GM18907 (cell line): ENCODE results near the gene SUPT5H.

Source experiments
- ATAC-seq: cut with Tn5 transposase; IDR thresholded peaks from one replicate; pipeline ENCODE4 v1.9.1; 2021; ENCODE audit warnings: mild to moderate bottlenecking, moderate library complexity; ENCODE audit not compliant: unreplicated experiment

Gene SUPT5H

GRCh38 chr19:39445196-39446111, at the start of gene SUPT5H:
TSS of gene SUPT5H (plus strand) at chr19:39445582. CDS start at chr19:39445891, 309 bp downstream.
- peak; percentile 84 for ATAC-seq

DNA sequence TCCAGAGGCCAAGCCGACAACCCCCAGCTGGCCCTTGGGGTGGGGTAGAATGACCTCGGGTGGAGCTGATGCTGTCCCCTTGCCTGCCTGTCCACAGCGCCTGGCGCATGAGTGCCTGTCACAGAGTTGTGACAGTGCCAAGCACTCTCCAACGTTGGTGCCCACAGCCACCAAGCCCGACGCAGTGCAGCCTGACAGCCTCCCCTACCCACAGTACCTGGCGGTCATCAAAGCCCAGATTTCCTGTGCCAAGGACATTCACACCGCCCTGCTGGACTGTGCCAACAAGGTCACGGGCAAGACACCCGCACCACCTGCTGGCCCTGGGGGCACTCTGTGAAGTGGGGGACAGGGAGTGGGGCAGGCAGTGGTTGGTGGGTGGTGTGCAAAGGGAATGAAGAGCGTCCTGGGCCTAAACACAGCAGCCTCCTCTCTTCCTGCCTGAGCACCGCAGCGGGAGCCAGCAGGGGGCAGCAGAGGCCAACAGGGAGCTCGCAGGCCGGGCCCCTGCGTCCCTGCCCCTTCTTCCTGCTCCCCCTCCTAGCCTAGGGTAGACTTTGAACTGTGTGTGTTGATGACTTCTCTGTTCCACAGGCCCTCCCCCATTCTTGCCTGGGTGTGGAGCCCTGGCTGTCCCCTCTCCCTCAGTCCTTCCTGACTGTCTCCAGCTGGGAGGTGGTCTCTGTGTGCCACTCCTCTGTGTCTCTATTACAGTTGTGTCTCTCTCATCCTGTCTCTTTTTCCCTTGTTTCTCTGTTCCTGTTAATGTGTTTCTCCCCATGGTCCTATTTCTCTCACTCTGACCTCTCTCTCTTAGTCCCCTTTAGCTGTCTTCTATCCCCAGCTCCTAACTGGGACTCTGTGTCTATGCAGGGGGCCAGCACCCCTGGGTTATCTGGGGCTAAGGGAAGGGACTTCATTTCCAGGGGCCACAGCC, 47.8 kb upstream of the SUPT5H start:
- ATAC-seq = peak; percentile 36

DNA sequence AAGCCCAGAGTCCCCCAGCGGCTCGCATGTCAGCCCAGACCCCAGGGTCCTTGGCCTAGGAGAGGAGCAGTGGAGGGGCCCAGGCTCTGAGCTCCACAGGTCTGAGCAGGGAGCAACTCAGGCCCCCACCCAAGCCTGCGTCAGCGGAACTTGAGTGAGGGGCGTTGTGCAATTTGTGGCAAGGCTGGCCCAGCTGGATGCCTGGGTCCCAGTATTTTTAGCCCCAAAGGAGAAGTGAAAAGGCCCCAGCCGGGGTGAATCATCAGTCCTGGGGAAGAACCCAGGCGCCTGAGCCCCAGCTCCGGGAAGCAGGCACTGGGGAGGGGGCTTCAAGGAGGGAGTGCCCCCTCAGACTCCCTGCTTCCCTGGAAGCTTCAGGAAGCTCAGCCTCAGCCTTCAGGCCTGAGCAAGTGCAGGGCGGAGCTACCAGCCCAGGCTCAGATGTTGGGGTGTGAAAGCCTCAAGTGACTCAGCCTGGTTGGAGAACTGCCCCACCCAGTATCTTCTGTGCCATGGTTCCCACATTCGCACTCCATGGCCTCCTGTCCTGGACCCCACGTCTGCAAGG, 47.0 kb upstream of the SUPT5H start:
- no peak for ATAC-seq

DNA sequence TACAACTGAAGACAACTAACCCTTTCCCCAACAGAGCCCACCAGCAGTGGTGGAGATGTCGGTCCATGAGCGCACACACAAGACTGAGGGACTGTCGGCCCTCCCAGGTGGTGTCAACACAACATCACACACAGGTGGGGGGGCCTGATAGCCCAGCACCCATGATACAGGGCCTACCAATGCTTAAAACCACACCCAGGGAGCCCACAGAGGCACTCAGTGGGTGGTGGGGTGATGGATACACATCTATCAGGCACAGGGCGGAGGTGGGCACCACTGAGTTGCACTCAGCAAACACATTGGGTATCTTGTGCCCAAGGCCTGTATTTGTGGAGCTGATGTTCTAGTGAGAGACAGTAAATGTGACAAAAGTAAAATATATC, 45.7 kb upstream of the SUPT5H start:
- ATAC-seq = no peak

DNA sequence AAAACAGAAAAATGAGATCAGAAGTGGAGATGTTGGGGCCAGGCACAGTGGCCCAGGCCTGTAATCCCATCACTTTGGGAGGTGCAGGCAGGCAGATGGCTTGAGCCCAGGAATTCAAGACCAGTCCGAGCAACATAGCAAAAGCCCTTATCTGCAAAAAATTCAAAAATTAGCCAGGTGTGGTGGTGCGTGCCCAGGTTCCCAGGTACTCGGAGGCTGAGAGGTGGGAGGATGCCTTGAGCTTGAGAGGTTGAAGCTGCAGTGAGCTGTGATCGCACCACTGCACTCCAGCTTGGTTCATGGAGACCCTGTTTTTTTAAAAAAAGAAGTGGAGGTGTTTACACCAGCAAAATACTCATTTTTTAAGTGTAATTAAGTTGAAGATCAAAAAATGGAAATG, 45.3 kb upstream of the SUPT5H start:
- no peak for ATAC-seq

GRCh38 chr19:39401070-39401548, 44.3 kb upstream of the SUPT5H start:
- ATAC-seq = peak; percentile 3

GRCh38 chr19:39401549-39402345, 43.6 kb upstream of the SUPT5H start:
- ATAC-seq = peak; percentile 29

- peak; percentile 35 for ATAC-seq
Measured at GRCh38 chr19:39402346-39403300, 42.8 kb upstream of the SUPT5H start.

- peak; percentile 30 for ATAC-seq
Measured at GRCh38 chr19:39403331-39404312, 41.8 kb upstream of the SUPT5H start.

- no peak for ATAC-seq
Measured at GRCh38 chr19:39405261-39405957, 40.0 kb upstream of the SUPT5H start.

- no peak for ATAC-seq
Measured at GRCh38 chr19:39405958-39406655, 39.3 kb upstream of the SUPT5H start.

GRCh38 chr19:39406656-39407409, 38.5 kb upstream of the SUPT5H start, which contains the start of gene ZFP36:
TSS of gene ZFP36 (plus strand) at chr19:39406847. CDS start at chr19:39406905, 58 bp downstream.
- ATAC-seq = peak; percentile 23

- ATAC-seq = no peak
Measured at GRCh38 chr19:39407410-39407659, 38.0 kb upstream of the SUPT5H start.

DNA sequence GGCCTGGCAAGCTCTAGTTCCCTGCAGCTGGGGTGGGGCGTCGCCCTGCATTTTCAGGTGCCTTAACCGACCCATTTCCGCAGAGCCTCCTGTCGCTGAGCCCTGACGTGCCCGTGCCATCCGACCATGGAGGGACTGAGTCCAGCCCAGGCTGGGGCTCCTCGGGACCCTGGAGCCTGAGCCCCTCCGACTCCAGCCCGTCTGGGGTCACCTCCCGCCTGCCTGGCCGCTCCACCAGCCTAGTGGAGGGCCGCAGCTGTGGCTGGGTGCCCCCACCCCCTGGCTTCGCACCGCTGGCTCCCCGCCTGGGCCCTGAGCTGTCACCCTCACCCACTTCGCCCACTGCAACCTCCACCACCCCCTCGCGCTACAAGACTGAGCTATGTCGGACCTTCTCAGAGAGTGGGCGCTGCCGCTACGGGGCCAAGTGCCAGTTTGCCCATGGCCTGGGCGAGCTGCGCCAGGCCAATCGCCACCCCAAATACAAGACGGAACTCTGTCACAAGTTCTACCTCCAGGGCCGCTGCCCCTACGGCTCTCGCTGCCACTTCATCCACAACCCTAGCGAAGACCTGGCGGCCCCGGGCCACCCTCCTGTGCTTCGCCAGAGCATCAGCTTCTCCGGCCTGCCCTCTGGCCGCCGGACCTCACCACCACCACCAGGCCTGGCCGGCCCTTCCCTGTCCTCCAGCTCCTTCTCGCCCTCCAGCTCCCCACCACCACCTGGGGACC, 37.6 kb upstream of the SUPT5H start:
- ATAC-seq = no peak

GRCh38 chr19:39408392-39409207, 36.8 kb upstream of the SUPT5H start:
- ATAC-seq = no peak
